Neural cell (in vitro differentiated cells): ENCODE data around the gene SLC25A39.
"Not testable (repeated sequence)": the region's sequence is repeated elsewhere in the genome, so short reads cannot be mapped to it uniquely, and the experiment has no call there.

Experiments
- CTCF ChIP-seq: fragments of 450-650 bp; IDR thresholded peaks from 2 replicates; pipeline ENCODE4 v1.5.1; 2014; ENCODE audit warnings: antibody characterized with exemption, mild to moderate bottlenecking, moderate library complexity; ENCODE audit not compliant: poor library complexity, severe bottlenecking
- EP300 ChIP-seq: fragments of 450-650 bp; conservative IDR thresholded peaks from 2 replicates; pipeline ENCODE4 v1.6.1; 2014; ENCODE audit warnings: antibody characterized with exemption, mild to moderate bottlenecking, moderate library complexity; ENCODE audit not compliant: poor library complexity, severe bottlenecking
- EZH2 ChIP-seq: fragments of 200-600, 300-800 bp; shearing (Covaris generic), sonication (generic); IDR thresholded peaks from 2 replicates; pipeline ENCODE4 v1.6.1; 2014; ENCODE audit warnings: antibody characterized with exemption, low read length, borderline replicate concordance, mild to moderate bottlenecking; ENCODE audit not compliant: insufficient read depth, poor library complexity, severe bottlenecking
- MXI1 ChIP-seq: fragments of 450-650 bp; conservative IDR thresholded peaks from 2 replicates; pipeline ENCODE4 v1.6.1; 2014; ENCODE audit warnings: antibody characterized with exemption, mild to moderate bottlenecking; ENCODE audit not compliant: poor library complexity, severe bottlenecking
- POLR2AphosphoS5 ChIP-seq: IDR thresholded peaks from 2 replicates; pipeline ENCODE4 v1.6.1; 2012
- RAD21 ChIP-seq: fragments of 450-650 bp; conservative IDR thresholded peaks from 2 replicates; pipeline ENCODE4 v1.6.1; 2014; ENCODE audit warnings: antibody characterized with exemption, mild to moderate bottlenecking, moderate library complexity
- REST ChIP-seq: IDR thresholded peaks from 2 replicates; pipeline ENCODE4 v1.6.1; 2012; ENCODE audit warnings: borderline replicate concordance
- SMC3 ChIP-seq: fragments of 450-650 bp; conservative IDR thresholded peaks from 2 replicates; pipeline ENCODE4 v1.6.1; 2014; ENCODE audit warnings: antibody characterized with exemption, mild to moderate bottlenecking, moderate library complexity; ENCODE audit not compliant: poor library complexity
- TAF1 ChIP-seq: IDR thresholded peaks from 2 replicates; pipeline ENCODE4 v1.6.1; 2012; ENCODE audit warnings: low read depth

- TF ChIP-seq CTCF, RAD21, EZH2, EP300, REST, POLR2AphosphoS5, TAF1, MXI1, SMC3: not testable (repeated sequence)
Observed at GRCh38 chr17:44330263-44330662, 5.6 kb upstream of the SLC25A39 start.
